Dendritic cell treated with granulocyte-macrophage colony-stimulating factor and Interleukin-4, amounts not matched to agents 40 ng/mL and 50 ng/mL, for 4 days (primary cell): Measurements from ENCODE around the gene PARP11.
A peak's percentile ranks its signal among the peaks of the same experiment; 100 is the strongest.

Experiments
- H3K27ac Mint-ChIP-seq: one replicate; pipeline ENCODE4 v1.8.0; 2022; ENCODE audit warnings: mild to moderate bottlenecking, mixed read lengths
- H3K27me3 Mint-ChIP-seq: one replicate; pipeline ENCODE4 v1.8.0; 2022; ENCODE audit warnings: mild to moderate bottlenecking, mixed read lengths
- H3K36me3 Mint-ChIP-seq: one replicate; pipeline ENCODE4 v1.8.0; 2022; ENCODE audit warnings: low read depth, mixed read lengths
- H3K4me1 Mint-ChIP-seq: one replicate; pipeline ENCODE4 v1.8.0; 2022; ENCODE audit warnings: low read depth, mixed read lengths
- H3K4me3 Mint-ChIP-seq: one replicate; pipeline ENCODE4 v1.8.0; 2022; ENCODE audit warnings: mild to moderate bottlenecking, moderate library complexity, mixed read lengths
- H3K9me3 Mint-ChIP-seq: one replicate; pipeline ENCODE4 v1.8.0; 2022; ENCODE audit warnings: mixed read lengths
- intact Hi-C: fragments of 100-400 bp; cut with micrococcal nuclease; formaldehyde crosslinking; loops from one replicate; pipeline ENCODE4 v1.15.0; 2022

The PARP11 gene

GRCh38 chr12:3759878-3760277 lies 113.3 kb downstream of the PARP11 start:
- Mint-ChIP-seq H3K27ac (peak overlapping the region; percentile 62), H3K4me1 (peaks cover 33% of the 10 kb centered on the region), H3K36me3 (no peaks in the 10 kb centered on the region), H3K9me3 (peaks cover 11% of the 10 kb centered on the region), H3K27me3 (no peaks in the 10 kb centered on the region), H3K4me3 (no peak overlapping the region)
- intact Hi-C loops = no loop called here
